ENCODE results near the gene EIF4EBP3.
A peak's percentile ranks its signal among the peaks of the same experiment; 100 is the strongest.

EIF4EBP3 gene

DNA sequence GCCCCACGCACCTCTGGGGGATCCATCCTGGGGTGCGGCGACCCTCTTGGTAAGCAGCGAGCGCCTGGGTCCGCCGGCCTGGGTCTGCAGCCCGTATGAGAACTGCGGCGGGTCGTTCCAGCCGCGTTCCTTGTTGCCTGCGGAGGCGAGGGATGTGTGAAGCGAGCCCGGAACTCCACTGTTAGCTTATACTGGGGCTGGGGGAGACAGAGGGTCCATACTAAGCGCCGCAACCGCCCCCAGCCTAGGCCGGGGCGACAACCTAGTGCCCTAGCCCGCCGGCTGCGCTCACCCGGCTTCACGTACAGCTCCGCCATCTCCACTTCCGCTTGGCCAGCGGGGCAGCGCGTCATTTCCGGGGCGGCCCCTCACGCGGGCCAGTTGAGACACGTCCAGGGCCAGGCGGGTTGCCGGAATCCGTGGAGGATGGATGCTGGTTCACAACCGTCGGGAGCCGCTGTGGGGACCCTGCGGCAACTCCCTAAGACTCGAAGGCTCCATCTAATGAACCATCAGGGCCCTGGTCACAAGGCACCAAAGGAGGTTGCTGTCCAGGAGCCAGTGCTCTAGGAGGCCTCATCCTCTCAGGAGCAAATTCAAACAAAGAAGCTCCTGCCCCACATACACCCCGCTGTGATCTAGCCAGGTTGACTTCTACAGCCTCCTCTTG lies 9.8 kb downstream of the EIF4EBP3 start, which contains the start of gene SRA1:
Gene SRA1, minus strand, starts transcription at position 338 of the 670 bp plus-strand sequence. Its CDS starts 21 bp downstream, at position 317.
- DNase-seq (ENCODE audit: low spot score): peak; percentile 81

DNA sequence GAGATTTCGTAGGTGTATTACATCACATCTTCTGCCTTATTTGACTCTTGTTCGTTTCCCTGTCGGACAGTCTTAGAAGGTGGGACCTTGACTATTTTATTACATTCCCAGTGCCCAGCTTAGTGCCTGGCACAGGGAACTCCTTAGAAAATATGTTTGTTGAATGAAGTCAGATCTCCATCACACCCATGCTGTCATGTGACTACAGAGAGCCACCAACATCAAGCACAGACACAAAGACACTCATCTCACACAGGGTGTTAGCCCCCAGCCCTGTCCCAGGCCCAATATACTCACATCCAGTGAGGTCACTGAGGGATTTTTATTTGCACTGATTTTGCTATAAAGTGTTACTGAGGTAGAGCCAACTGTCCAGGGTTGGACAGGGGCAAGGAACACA lies 10.5 kb downstream of the EIF4EBP3 start:
- no peak for DNase-seq (ENCODE audit: low spot score)

DNA sequence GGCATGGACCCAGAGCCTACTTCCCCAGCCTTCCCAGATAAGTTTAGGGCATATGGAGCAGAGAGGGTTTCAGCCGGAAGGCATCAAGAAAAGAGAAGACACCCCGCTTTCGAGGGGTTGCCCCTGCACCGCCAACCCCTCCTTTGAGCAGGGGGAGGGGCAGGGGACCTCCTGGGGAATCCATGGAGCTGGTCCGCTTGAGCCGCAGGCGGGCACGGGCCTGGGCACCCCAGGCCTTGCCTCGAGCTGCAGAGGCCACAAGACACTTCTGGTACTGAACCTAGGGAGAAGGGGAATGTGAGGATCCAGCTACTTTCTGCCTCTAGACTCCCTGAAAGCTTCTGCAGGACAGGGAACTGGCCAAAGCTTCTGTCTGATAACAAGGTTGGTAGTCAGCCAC lies 11.1 kb downstream of the EIF4EBP3 start:
- no peak for DNase-seq (ENCODE audit: low spot score)

DNA sequence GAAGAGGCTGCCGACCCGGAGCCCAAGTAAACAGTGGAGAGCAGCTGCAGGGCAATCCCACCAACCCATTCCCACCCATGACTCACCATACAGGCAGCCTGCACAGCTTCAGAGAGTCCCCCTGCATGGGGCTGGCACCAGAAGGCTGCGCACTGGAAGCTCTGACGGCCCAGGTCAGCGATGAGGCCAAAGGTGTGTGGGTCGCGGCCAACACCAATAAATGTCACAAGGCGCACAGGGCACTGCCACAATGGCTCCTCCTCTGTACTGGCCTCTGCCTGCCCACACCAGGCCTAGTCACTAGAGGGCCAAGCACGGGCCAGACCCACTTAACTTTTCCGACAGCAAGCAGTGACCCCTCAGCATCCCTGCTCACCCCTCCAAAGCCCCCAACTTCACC lies 12.8 kb downstream of the EIF4EBP3 start:
- no peak for DNase-seq (ENCODE audit: low spot score)

DNA sequence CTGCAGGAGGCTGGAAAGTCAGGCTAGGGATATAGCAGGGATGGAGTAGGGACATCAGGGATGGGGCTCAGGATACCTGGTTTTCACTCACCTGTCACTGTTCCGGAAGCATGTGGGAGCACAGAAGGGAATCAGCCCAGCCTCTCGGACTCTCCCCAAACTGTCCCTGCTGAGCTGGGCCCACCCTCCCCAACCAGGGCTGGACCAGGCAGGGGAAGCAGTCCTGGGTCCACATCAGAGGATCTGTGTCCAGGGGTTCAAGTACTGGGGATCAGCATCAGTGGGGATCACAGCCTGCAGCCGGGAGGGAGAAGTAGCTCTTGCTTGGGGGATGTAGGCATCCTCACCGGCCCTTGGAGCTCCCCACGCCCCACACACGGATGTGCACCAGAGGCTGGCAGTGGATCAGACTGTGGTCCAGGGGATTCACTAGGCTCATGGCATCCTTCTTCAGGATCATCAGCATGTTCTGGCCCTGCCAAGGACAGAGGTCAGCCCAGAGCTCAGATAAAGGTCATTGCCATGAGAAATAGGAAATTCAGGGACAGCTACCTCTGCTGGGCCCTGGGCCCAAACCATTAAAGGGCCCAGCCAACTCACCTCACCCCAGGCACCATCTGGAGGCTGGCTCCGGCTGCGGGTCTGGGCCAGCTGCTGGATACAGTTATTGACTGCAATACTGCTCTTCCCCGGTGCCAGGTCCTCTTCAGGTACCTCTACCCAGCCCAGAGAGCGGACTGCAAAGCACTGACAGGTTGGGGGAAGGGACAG lies 14.5 kb downstream of the EIF4EBP3 start:
- no peak for DNase-seq (ENCODE audit: low spot score)

DNA sequence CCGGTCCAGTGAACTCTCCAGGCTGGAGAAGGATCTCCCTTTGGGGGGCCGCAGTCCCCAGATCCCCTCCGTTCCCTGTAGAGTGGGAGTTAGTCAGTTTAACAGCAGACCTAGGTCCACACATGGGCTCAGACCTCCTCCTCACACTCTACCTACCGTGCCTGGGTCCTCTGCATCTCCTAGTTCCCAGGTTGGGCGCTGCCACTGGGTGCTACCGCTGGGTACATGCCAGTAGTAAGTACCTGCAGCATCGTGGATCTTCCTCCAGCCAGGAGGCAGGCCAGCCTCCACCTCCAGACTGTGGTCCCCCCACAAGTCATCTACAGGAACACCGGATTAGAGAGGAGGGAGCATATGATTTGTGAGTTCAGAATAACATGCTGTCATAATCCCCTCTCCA lies 16.1 kb downstream of the EIF4EBP3 start:
- DNase-seq (ENCODE audit: low spot score): no peak

DNA sequence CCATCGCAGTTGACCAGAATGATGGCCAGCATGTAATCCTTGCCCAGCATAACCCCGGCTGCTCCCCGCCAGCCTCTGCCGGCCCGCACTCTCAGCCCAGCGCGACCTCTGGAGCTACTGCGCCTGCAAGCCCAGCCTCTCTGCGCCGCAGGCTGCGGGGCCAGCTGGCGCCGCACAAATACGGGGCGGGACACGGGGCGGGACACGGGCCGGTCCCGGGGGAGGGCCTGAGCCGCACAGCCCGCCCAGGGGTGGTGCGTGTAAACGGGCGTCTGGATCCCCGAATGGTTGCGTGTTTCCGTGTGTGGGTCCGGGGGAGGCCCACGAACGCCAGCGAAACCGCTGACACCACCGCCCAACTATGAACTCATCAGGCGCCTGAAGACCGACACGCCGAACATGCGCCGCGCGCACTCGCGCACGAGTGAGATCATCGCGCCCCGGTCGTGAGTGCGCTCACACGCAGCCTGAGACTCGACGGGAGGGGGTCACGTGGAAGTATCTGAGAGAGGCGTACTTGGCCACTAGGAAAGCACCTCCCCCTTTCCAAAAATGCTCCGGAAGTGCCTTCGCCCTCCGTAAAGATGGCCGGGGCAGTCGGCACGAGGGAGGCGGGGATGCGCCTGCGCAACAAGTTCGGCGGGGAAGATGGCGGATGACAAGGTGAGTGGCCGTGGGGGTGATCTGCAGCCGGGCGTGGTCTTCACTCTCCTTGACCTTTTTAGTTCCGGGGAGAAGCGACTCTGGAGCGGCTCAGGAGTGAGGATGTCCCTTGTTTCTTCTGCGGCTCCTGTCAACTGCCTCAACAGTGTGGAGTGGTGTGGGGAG lies 16.9 kb downstream of the EIF4EBP3 start, which contains the start of the genes APBB3 and SLC35A4:
Gene APBB3, minus strand, starts transcription at position 403 of the 828 bp plus-strand sequence. Its CDS starts 353 bp downstream, at position 50.
Gene SLC35A4, plus strand, starts transcription at position 633 of the 828 bp plus-strand sequence. CDS start 2,342 bp downstream, outside the sequence.
- DNase-seq (ENCODE audit: low spot score): peak; percentile 99

DNA sequence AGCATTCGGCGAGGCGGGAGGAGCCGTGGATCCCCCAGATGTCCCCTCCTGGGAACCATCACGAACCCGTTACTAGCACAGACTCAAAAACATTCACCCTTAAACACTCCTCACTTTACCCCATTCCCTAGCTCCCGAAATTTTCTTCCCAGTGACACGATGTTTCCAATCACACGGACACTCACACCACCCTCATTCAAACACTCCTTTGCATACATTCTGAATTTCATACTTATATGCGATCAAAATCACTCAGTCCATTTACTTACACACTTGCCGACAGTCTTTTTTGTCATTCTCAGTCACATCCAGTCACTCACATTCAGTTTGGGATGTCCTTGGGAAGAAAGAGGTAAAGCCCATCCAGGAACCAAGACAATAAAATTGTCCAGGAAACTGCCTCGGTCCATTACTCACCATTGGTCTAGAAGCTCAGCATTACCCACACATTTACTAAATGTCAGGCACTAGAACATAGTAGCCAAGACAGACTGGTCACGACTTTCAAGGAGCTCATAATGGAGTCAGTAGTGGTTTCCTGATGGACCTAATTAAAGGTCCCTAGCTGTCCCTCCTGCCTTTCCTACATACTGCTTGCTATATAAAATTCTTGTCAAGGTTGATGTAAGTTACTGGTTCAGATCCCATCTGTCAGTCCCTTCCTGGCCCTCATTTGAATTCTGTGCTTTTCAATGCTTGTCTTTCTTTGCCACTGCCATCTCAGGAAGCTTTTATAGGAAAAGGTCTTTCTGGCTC lies 17.7 kb downstream of the EIF4EBP3 start:
- DNase-seq (ENCODE audit: low spot score): no peak

DNA sequence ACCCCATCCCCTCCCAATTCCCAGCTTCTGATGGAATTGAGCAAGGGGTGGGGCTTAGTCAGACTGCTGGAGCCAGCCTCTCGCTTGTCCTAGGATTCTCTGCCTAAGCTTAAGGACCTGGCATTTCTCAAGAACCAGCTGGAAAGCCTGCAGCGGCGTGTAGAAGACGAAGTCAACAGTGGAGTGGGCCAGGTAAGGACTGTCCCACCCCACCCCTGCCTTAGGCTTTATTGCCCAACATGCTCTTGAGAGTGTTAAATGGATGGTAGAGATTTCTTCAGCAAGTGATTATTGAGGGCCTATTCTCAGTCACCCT lies 18.3 kb downstream of the EIF4EBP3 start:
- no peak for DNase-seq (ENCODE audit: low spot score)

DNA sequence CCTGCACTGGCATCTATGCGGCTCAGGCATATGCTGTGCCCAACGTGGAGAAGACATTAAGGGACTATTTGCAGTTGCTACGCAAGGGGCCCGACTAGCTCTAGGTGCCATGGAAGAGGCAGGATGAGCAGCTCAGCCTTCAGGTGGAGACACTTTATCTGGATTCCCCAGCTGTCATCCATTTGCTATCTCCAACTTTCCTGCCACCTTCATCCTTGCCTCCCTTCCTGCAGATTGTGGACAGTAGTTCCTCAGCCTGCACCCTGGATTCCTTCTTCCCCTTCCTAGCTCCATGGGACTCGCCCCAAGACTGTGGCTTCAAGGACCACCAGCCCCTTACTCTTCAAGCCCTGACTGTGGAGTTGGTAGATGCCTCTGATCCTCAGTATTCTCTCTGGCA lies 19.2 kb downstream of the EIF4EBP3 start:
- DNase-seq (ENCODE audit: low spot score): no peak

DNA sequence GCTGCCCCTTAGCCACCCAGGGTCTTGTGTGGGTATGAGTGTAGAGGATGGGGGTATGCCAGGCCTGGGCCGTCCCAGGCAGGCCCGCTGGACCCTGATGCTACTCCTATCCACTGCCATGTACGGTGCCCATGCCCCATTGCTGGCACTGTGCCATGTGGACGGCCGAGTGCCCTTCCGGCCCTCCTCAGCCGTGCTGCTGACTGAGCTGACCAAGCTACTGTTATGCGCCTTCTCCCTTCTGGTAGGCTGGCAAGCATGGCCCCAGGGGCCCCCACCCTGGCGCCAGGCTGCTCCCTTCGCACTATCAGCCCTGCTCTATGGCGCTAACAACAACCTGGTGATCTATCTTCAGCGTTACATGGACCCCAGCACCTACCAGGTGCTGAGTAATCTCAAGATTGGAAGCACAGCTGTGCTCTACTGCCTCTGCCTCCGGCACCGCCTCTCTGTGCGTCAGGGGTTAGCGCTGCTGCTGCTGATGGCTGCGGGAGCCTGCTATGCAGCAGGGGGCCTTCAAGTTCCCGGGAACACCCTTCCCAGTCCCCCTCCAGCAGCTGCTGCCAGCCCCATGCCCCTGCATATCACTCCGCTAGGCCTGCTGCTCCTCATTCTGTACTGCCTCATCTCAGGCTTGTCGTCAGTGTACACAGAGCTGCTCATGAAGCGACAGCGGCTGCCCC lies 19.8 kb downstream of the EIF4EBP3 start:
- no peak for DNase-seq (ENCODE audit: low spot score)

DNA sequence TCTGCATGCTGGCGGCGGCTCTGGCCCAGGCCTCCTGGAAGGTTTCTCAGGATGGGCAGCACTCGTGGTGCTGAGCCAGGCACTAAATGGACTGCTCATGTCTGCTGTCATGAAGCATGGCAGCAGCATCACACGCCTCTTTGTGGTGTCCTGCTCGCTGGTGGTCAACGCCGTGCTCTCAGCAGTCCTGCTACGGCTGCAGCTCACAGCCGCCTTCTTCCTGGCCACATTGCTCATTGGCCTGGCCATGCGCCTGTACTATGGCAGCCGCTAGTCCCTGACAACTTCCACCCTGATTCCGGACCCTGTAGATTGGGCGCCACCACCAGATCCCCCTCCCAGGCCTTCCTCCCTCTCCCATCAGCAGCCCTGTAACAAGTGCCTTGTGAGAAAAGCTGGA lies 20.4 kb downstream of the EIF4EBP3 start:
- no peak for DNase-seq (ENCODE audit: low spot score)

DNA sequence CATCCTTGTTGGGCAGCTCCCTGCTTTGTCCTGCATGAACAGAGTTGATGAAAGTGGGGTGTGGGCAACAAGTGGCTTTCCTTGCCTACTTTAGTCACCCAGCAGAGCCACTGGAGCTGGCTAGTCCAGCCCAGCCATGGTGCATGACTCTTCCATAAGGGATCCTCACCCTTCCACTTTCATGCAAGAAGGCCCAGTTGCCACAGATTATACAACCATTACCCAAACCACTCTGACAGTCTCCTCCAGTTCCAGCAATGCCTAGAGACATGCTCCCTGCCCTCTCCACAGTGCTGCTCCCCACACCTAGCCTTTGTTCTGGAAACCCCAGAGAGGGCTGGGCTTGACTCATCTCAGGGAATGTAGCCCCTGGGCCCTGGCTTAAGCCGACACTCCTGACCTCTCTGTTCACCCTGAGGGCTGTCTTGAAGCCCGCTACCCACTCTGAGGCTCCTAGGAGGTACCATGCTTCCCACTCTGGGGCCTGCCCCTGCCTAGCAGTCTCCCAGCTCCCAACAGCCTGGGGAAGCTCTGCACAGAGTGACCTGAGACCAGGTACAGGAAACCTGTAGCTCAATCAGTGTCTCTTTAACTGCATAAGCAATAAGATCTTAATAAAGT lies 21.1 kb downstream of the EIF4EBP3 start:
- DNase-seq (ENCODE audit: low spot score): no peak

DNA sequence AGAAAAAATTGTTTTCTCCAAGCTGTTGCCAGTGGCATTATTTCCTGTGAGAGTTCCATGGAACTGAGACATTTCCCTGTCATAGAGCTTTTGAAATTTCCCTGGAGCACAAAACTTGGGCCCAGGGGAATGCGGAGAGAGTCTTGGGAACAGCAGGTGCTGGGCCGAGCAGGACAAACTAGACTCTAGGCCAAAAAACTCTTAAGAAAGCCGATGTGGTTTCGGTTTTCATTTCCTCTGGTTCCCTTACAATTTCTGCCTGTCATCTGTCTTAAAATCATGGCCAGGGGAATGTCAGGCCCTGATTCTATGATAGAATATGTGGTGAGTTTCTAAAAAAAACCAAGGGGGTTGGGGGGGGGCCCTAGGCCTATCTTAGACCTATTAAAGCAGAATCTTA lies 21.7 kb downstream of the EIF4EBP3 start:
- peak; percentile 14 for DNase-seq (ENCODE audit: low spot score)

DNA sequence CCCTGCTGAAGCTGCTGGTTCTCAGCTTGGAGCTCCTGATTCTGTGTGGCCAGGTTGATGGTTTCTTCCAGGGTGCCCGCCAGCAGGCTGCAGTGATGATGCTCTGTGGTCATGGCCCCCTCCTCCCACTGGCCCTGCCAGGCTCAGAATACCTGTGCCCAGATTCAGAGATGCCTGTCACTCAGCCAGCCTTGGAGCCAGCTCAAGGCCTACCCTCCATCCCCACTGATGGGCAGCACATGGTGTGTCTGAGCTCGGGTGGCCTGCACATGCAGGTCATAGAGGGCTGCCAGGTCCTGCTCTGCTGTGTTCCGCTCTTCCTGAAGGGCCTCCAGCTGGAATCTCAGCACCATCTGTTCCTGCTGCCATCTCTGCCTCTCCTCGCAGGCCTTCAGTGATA lies 22.6 kb downstream of the EIF4EBP3 start:
- no peak for DNase-seq (ENCODE audit: low spot score)

DNA sequence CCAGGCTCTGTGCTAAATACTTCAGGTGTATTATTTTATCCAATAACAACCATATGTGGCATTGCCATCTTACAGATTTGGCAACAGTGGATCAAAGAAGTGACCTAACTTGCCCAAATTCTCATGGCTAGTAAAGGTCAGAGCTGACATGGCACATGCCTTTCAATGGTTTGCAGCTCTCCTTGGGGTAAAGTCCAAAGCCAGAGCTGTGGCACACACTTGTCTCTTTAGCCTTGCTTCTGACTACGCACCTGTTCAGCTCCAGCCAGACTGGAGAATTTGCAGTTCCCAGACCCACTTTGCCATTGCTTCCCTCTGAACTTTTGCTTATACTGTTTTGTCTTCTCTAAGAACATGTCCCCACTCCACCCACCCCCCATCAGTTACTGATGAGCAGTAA lies 23.0 kb downstream of the EIF4EBP3 start:
- DNase-seq (ENCODE audit: low spot score): no peak

DNA sequence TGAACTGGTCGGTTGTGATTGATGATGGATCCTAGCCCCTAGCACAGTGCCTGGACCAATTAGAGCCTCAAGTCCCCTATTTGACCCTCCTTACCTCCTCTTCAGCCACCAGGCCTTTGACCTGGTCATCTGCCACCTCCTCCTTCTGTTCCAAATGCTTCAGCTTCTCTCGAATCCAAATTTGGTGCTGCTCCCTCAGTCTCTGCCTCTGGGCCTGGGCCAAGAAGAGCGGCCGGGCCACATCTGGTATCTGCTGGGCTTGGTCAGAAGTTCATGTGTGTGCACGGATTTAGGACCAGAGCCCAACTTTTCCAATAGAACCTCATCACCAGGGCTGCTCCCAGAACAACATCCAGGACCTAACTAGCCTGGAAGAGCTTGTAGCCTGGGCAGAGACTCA lies 23.6 kb downstream of the EIF4EBP3 start:
- DNase-seq (ENCODE audit: low spot score): no peak

DNA sequence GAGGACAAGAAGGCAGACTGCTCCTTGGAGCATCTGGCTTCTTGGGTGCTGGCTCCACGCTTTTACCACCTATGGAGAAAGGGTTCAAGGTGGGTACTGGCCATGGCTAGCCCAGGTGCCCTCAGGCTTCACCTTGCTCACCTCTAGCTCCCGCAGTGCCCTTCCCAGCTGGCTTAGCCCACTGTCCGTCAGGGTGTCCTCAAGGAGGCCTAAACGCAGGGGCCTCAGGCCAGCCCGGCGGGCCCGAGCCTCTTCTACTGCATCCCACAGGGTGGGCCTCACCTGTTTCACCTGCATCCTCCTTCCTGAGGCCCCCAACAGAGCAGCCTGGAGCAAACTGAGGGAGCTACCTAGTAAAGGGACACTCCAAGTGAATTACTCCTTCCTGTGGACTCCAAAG lies 26.2 kb downstream of the EIF4EBP3 start:
- DNase-seq (ENCODE audit: low spot score): no peak

DNA sequence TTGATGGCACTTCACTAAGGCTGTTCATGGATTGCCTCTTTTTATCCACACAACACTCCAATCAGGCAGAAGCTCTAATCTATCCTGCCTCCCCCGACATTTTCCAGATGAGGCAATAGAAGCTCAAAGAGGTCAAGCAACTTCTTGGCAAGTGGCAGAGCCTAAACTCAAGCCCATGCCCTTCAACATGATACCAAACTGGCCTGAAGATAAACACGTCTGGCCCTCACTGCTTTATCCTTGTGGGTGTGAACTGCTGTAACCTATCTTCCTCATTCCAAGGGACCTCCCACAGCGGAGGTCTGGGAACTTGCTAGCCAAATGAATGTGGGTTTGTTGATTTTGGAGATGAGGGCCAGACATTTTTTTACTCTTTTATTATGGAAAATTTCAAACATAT lies 26.7 kb downstream of the EIF4EBP3 start:
- no peak for DNase-seq (ENCODE audit: low spot score)

DNA sequence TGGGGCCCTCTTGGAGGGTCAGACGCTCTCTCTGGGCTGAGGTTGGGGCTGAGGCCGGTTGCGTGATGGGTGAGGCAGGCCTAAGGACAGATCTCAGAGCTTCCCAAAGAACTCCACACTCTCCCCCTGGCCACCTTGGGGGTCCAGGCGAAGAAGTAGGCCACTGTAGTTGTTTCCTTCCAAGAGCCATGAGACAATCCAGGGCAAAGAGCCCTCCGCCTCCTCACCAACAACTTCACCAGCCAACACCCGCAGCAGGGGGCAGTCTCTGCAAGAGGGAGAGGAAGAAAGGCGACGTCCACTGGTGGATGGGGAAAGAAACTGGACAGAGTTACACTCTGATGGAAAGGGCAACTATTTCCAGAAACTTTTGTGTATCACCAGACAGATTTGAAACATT lies 27.8 kb downstream of the EIF4EBP3 start:
- DNase-seq (ENCODE audit: low spot score): no peak

DNA sequence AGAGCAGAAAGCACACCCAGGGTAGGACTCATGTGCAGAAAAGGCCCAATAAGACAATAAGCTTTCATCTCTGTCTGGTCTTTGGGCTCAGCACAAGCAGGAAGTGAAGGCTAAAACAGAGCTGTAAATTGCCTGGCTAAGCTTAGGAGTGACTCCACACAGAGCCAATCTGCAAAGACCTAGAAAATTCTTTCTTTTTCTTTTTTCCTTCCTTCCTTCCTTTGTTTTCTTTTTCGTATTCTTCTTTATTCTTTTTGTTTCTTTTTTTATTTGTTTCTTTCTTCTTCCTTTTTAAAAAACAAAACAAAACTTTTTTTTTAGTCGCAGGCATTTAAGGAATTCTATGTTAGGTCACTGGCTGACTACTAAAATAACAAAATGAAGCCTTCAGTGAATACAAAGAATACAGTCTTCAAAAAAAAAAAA lies 29.3 kb downstream of the EIF4EBP3 start:
- DNase-seq (ENCODE audit: low spot score): no peak

All from CD4-positive, alpha-beta T cell treated with Interleukin-6 at 100 ng/mL for 8 hours (primary cell).